ENCODE results near the gene MRPL58. TPM values are rescaled to one million over a fixed set of nuclear protein-coding genes. Genes with fewer than 3 reads are reported as not detected.
"Not testable (repeated sequence)": the region's sequence is repeated elsewhere in the genome, so short reads cannot be mapped to it uniquely, and the experiment has no call there.

MRPL58 gene
- total and polyA plus RNA-seq, 2 experiments from 2014 or later = 44.8 to 48.4 TPM

DNA sequence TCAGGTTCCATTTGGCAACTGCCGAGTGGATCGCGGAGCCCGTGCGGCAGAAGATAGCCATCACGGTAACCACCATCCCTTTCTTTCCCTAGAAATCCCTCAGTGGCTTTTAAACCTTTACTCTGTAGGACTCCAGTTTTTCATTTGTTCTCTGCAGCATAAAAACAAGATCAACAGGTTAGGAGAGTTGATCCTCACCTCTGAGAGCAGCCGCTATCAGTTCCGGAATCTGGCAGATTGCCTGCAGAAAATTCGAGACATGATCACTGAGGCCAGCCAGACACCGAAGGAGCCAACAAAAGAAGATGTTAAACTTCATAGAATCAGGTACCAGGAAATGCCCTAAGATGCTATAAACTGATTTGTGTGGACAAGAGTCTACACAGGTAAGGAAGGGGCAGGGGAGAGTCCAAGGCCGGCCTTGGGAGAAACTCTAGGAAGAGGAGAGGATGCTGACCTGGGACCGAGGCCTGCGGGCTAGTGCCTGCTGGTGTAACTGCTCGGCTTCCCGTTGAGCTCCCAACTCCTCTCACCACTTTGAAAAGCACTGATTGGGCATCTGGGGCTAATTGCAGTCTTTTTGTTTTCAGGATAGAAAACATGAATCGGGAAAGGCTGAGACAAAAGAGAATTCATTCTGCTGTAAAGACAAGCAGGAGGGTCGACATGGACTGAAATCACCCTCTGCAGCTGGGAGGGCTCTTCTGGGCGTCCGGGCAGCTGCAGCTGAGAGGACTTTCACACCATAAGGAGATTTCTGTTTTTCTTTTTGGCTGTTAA, 8.1 kb downstream of the MRPL58 start:
- DNase-seq (ENCODE audit: low read depth in 1 of 2, low spot score in 1 of 2) = no peak
- no peaks in the 10 kb centered on the region for H3K27me3 ChIP-seq
- H3K4me1 ChIP-seq (ENCODE audit: low read depth) = no peaks in the 10 kb centered on the region
- H3K9me3 ChIP-seq (ENCODE audit: low read depth) = no peaks in the 10 kb centered on the region
- no peak overlapping the region for H3K4me3 ChIP-seq
- no peak overlapping the region for H3K27ac ChIP-seq
- H3K36me3 ChIP-seq = peaks cover 2% of the 10 kb centered on the region
- TF ChIP-seq, protein P1, sequence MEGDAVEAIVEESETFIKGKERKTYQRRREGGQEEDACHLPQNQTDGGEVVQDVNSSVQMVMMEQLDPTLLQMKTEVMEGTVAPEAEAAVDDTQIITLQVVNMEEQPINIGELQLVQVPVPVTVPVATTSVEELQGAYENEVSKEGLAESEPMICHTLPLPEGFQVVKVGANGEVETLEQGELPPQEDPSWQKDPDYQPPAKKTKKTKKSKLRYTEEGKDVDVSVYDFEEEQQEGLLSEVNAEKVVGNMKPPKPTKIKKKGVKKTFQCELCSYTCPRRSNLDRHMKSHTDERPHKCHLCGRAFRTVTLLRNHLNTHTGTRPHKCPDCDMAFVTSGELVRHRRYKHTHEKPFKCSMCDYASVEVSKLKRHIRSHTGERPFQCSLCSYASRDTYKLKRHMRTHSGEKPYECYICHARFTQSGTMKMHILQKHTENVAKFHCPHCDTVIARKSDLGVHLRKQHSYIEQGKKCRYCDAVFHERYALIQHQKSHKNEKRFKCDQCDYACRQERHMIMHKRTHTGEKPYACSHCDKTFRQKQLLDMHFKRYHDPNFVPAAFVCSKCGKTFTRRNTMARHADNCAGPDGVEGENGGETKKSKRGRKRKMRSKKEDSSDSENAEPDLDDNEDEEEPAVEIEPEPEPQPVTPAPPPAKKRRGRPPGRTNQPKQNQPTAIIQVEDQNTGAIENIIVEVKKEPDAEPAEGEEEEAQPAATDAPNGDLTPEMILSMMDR (IDR thresholded peaks at IDR 0.05; ENCODE audit: low read depth, low read length) = no peak

DNA sequence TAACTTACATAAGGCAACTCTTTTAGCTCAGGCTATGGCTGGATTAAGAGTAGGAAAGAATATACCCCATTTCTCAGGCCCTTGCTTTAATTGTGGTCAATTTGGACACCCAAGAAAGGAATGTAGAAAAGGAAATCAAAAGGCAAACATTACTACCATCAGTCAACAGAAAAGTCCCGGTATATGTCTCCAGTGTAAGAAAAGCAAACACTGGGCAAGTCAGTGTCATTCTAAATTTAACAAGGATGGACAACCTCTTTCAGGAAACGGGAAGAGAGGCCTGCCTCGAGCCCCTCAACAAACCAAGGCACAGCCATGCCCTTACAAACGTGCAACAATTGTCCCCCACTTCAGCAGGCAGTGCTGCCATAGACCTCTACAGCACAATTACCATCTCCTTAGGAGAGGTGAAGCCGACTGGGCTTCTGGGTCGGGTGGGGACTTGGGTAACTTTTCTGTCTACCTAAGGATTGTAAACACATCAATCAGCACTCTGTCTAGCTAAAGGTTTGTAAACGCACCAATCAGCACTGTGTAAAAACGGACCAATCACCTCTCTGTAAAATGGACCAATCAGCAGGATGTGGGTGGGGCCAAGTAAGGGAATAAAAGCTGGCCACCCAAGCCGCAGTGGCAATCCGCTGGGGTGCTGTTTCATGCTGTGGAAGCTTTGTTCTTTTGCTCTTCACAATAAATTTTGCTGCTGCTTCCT, 12.4 kb downstream of the MRPL58 start:
- peaks cover 2% of the 10 kb centered on the region for H3K36me3 ChIP-seq
- no peak overlapping the region for H3K27ac ChIP-seq
- DNase-seq (ENCODE audit: low read depth in 1 of 2, low spot score in 1 of 2) = no peak
- TF ChIP-seq, protein P1 (IDR thresholded peaks at IDR 0.05; ENCODE audit: low read depth, low read length) = no peak
- H3K4me1 ChIP-seq (ENCODE audit: low read depth) = no peaks in the 10 kb centered on the region
- no peak overlapping the region for H3K4me3 ChIP-seq
- H3K27me3 ChIP-seq = no peaks in the 10 kb centered on the region
- H3K9me3 ChIP-seq (ENCODE audit: low read depth) = no peaks in the 10 kb centered on the region

DNA sequence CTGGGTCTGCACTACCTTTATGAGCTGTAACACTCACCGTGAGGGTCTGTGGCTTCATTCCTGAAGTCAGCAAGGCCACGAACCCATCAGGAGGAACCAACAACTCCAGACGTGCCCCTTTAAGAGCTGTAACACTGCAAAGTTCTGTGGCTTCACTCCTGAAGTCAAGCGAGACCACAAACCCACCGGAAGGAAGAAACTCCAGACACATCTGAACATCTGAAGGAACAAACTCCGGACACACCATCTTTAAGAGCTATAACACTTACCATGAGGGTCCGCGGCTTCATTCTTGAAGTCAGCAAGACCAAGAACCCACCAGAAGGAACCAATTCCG, 12.9 kb downstream of the MRPL58 start:
- DNase-seq (ENCODE audit: low read depth in 1 of 2, low spot score in 1 of 2); H3K36me3 ChIP-seq; H3K9me3 ChIP-seq (ENCODE audit: low read depth); H3K4me1 ChIP-seq (ENCODE audit: low read depth); H3K27ac ChIP-seq; H3K27me3 ChIP-seq; H3K4me3 ChIP-seq: not testable (repeated sequence)

DNA sequence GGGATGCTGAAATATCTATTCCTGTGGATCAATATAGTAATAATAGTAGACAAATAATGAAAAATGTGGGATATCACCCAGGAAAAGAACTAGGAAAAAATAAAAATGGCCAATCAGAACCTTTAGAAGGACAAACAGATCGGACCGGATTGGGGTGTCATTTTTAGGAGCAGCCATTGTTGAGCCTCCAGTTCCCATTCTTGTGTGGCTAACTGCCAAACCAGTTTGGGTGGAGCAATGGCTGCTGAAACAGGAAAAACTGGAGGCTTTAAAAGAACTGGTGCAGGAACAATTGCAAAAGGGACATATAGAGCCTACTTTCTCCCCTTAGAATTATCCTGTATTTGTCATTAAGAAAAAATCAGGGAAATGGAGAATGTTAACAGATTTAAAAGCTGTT, 14.2 kb downstream of the MRPL58 start:
- DNase-seq (ENCODE audit: low read depth in 1 of 2, low spot score in 1 of 2); H3K27ac ChIP-seq; H3K4me1 ChIP-seq (ENCODE audit: low read depth); H3K27me3 ChIP-seq; H3K9me3 ChIP-seq (ENCODE audit: low read depth); H3K4me3 ChIP-seq; H3K36me3 ChIP-seq: not testable (repeated sequence)

DNA sequence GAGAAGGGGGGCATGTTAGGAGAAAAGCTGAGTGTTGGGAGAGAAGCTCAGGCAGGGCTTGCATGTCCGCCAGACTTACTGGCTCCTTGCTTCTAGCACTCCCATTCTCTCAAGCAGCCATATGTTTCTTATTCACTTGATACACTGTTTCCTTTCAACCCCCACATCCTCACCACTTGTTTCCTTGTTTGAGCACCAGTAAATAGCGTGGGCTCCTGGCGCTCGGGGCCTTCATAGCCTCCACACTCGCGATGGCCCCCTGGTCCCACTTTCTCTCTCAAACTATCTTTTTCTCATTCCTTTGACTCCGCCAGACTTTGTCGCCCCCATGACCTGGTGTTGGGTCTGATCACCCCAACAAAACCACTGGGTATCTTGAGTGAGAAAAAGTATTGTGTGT, 17.7 kb downstream of the MRPL58 start:
- Histone ChIP-seq H3K36me3 (no peaks in the 10 kb centered on the region), H3K27ac (no peak overlapping the region), H3K4me3 (no peak overlapping the region), H3K9me3 (ENCODE audit: low read depth) (no peaks in the 10 kb centered on the region), H3K27me3 (no peaks in the 10 kb centered on the region), H3K4me1 (ENCODE audit: low read depth) (no peaks in the 10 kb centered on the region)
- DNase-seq (ENCODE audit: low read depth in 1 of 2, low spot score in 1 of 2) = no peak
- TF ChIP-seq, protein P1 (IDR thresholded peaks at IDR 0.05; ENCODE audit: low read depth, low read length) = no peak

DNA sequence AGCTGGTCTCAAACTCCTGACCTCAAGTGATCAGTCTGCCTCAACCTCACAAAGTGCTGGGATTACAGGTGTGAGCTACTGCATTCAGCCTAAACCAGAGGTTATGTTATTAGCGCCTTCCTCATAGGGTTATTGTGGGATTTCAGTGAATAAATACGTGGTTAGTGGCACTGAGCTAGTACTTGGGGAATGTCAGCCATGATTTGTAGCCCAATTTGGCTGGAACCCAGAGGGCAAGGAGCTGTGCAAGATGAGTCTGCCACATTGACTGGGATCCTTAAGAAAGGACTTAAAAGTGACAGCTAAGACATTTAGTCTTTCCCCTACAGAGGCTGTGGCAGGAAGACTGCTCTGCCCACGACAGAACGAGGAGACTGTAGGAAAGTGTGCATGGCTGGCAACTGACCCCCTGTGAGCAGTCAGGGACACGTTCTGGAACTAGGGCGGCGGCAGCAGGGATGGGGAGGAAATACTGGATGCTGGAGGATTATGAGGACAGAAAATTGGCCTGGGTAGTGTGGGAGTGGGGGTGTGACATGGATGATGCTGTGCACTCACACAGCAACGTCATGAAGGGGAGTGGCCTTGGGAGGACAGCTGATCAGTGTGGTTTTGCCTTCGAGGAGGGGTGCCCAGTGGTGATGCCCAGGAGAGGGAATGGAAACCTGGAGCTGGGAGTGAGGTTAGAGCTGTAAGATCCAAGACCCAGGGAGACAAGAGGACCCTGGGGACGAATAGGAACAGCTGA, 19.7 kb downstream of the MRPL58 start:
- H3K27me3 ChIP-seq = no peaks in the 10 kb centered on the region
- H3K9me3 ChIP-seq (ENCODE audit: low read depth) = no peaks in the 10 kb centered on the region
- no peaks in the 10 kb centered on the region for H3K4me1 ChIP-seq (ENCODE audit: low read depth)
- DNase-seq (ENCODE audit: low read depth in 1 of 2, low spot score in 1 of 2) = peak; percentile 41 to 85
- H3K36me3 ChIP-seq = no peaks in the 10 kb centered on the region
- TF ChIP-seq, protein P1 (IDR thresholded peaks at IDR 0.05; ENCODE audit: low read depth, low read length) = no peak
- H3K4me3 ChIP-seq = no peak overlapping the region
- H3K27ac ChIP-seq = no peak overlapping the region
